Stimulated activated CD8-positive, alpha-beta memory T cell treated with anti-CD3 and anti-CD28 coated beads, Interleukin-15, amount 100 ng/mL, for 48 hours (primary cell): ENCODE measurements around the gene CSNK1D.

Experiments
- DNase-seq, 2 donors: peaks; one replicate each; pipeline ENCODE4 v3.0.0-alpha.2; 2020; ENCODE audit warnings: low read depth in 2 of 2

The CSNK1D gene

DNA sequence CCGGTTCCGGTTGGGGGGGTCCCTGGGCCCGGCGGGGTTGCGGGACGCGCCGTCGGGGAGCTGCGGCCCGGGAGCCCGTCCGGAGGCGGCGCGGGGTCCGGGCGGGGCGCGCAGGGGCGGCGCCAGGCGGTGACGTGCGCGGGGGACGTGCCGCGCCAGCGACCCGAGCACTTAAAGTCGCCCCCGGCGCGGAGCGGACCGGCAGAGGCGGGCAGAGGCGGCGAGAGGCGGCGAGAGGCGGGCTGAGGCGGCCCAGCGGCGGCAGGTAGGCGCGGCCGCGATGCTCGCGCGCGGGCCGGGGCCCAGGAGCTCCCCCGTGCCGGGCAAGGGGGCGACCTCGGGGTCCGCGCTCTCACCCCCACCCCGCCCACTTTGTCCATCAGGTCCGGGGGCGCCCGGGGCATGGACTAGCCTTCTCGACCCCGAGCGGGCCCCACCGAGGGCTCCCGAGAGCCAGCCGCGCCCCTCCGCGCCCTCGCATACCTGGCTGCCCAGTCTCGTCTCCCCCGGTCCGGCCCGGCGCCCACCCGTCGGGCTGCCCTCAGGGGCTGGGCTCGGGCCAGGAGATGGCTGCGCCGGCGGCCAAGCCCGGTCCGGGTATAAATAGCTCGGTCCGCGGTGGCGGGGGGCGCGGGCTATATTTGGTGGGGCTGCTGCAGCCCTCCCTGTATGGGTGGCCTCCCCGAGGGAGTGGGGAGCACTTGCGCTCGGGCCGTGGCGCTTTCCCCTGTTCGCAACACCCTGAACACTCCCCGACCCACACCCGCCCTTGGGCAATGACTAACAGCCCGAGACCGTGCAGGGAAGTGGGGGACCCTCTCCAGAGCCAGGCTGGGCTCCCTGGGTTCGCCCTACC, 44.4 kb downstream of the CSNK1D start, which contains the start of gene SLC16A3:
Gene SLC16A3 (plus strand): TSS at position 201 of the 856 bp plus-strand sequence. CDS start 6,967 bp downstream, outside the sequence.
- peak; percentile 57 to 65 for DNase-seq

DNA sequence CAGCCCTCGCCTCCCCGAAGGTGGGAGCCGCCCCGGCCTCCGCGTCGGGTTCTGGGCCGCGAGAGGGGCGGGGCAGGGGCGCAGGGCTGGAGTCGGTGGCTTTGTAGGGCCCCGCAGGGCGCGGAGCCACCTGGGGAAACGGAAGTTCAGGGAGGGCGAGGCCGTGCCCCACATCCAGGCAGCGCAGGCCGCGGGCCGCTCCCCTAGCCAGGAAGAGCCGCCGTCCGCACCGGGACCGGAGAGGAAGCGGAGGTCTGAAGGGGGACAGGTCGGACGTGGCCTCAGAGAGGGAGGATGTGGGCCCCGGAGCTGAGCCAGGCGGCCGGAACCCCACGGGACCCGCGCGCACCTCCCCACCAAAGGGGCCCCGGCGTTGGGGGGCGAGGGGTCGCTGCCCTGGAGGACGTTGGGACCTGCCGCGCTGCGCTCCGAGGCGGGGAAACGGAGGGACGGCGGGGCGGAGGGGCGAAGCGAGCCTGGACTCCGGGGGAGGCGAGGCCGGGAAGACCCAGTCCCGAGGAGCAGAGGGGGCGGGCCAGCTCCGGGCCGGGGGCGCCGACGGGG, 45.1 kb downstream of the CSNK1D start:
- DNase-seq, result no peak

GRCh38 chr17:82227629-82228277, 45.7 kb downstream of the CSNK1D start:
- no peak for DNase-seq

GRCh38 chr17:82226809-82227628, 46.5 kb downstream of the CSNK1D start:
- no peak for DNase-seq

DNA sequence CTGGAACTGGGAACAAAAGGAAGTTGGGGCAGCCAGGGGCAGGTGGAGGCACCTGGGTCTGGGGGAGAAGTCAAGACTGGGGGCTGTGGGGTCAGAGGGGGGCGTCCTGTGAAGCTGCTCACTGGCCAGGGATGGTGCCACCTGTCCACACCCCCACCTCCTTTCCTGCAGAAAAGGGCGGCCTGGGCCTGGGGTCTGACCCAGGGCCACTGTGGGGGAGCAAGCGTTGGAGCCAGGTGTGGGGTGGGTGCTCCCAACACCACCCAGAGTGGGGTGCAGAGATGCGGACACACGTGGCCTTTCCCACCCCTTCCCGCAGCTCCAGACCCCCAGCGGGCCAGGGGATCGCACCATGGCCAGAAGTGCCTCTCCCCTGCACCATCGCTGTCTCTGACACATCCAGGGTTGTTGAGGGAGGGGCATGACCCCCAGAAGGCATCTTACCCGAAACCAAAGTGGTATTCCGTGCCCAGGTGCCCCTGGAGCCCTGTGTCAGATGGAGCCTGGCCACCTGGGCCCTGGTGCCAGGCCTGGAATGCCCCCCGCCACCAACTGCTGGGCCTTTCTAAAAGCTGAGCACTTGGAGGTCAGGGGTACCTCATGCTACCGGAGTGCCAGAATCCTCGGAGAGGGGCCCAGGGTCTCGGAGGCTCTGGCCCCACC, 47.2 kb downstream of the CSNK1D start:
- no peak for DNase-seq

GRCh38 chr17:82225368-82226029, 48.0 kb downstream of the CSNK1D start:
- DNase-seq, result no peak

GRCh38 chr17:82224666-82225065, 48.8 kb downstream of the CSNK1D start:
- no peak for DNase-seq

- no peak for DNase-seq
Observed at GRCh38 chr17:82223517-82223916, 50.0 kb downstream of the CSNK1D start.

DNA sequence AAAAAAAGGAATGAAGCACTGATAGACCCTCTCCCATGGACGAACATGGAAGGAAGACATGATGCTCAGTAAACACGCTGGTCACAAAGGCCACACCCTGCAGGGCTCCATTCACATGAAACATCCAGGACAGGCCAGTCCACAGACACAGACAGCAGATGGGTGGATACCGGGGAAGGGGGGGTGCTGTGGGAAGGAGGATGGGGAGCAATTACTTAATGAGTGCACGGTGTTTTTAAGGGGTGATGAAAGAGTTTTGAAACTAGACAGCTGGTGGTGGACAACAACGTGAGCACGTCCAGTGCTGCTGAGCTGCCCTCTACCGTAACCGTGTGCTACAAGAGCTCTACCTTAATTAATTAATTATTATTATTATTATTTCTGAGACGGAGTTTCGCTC, 50.7 kb downstream of the CSNK1D start:
- DNase-seq, result no peak

GRCh38 chr17:82221341-82221902, 52.1 kb downstream of the CSNK1D start:
- DNase-seq, result no peak

- no peak for DNase-seq
Observed at GRCh38 chr17:82219753-82220709, 53.5 kb downstream of the CSNK1D start.

DNA sequence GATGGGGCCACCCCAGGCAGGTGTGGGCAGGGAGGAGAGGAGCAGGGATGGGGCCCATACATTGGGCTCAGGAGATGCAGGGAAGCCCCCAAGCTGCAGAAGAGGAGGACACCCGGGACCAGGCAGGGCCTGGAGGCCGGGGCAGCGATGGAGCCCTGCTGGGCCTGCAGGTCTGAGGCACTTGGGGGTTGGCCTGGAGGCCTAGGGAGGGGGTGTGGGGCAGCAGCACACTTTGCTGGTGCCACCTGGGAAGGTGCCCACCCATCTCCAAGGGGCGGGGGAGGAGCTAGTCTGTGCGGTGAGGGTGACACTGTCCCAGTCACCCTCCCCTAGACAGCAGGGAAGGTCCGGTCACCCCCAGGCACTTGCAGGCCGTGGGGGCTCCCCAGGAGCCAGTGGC, 54.4 kb downstream of the CSNK1D start:
- DNase-seq, result no peak

DNA sequence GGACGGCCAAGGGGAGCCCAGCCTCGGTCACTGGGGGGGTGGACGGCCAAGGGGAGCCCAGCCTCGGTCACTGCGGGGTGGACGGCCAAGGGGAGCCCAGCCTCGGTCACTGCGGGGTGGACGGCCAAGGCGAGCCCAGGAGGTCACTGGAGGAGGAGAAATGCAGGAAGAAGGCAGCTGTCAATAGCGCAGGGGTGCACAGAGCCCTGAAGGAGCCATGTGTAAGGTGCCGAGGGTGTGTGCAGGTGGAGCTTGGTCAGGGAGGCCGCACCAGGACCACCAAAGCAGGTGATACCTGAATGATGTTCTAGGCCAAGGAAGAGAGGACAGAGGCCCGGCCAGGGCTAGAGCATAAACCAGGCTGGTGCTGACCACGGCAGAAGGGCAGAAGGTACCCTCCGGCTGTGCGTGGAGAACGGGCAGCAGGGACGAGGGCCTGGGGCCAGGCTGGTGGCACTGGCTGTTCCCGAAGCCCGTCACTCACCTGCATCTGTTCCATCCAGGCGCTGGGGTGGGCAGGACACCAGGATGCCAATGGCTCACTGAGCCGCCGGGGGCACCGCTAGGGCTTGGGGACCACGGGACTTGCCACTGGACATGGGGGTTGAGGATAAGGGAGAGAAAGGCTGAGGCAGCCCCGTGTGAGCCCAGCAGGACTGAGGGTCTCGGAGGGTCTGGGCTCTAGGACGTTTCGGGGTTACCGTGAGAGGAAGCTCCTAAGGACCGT, 55.0 kb downstream of the CSNK1D start:
- no peak for DNase-seq

GRCh38 chr17:82217530-82218204, 55.8 kb downstream of the CSNK1D start:
- no peak for DNase-seq

- DNase-seq, result no peak
Observed at GRCh38 chr17:82217120-82217529, 56.4 kb downstream of the CSNK1D start.

GRCh38 chr17:82216301-82217119, 57.0 kb downstream of the CSNK1D start:
- DNase-seq, result no peak

DNA sequence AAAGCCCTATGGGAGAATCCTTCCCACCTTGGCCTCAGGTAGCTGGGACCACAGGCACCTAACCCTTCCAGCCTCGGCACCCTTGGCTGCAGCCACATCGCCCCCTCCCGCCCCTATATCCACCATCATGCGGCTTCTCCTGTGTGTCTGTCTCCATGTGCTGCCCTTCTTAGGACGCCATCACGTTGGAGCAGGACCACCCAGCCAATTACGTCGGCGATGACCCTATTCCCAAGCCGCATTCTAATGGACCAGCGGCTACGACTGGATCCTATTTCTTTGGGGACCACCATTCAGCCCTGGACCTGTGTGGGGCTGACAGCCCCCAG, 57.6 kb downstream of the CSNK1D start:
- DNase-seq, result no peak
